ENCODE results near the gene ENOSF1. TPM values are rescaled to one million over a fixed set of nuclear protein-coding genes. Genes with fewer than 3 reads are reported as not detected.

The ENOSF1 gene
- total and polyA plus RNA-seq, 10 of the 15 experiments (the other 5 are each of a cell fraction or from before 2014, with no cell fraction given), result 12.5 to 43.3 (median 29.5) TPM

GRCh38 chr18:725646-726045 lies 13.2 kb upstream of the ENOSF1 start:
- no peaks in the 10 kb centered on the region for H3K9me3 ChIP-seq (replicated peaks; ENCODE audit: control insufficient read depth, insufficient read depth, low read length)
- ATAC-seq (no peak), FAIRE-seq (no peak), DNase-seq (ENCODE audit: low read depth, low spot score) (no peak)
- H3K4me1 ChIP-seq (ENCODE audit: control insufficient read depth, insufficient read depth, low read length), result no peaks in the 10 kb centered on the region
- no peak overlapping the region for H3K27ac ChIP-seq (ENCODE audit: control insufficient read depth, insufficient read depth)
- ChIA-PET RAD21 (ENCODE audit: unreplicated experiment) (no interaction called here), POLR2A (no interaction called here), CTCF (no interaction called here), SMC1A (ENCODE audit: uncharacterized antibody, unreplicated experiment) (interaction anchor here (0.7 to 1.3 kb wide), 2 partner anchors 101 to 105 kb away, joined by 3 to 6 read pairs; no protein-coding TSS in a partner anchor)
- H3K4me2 ChIP-seq (ENCODE audit: control insufficient read depth, insufficient read depth), result no peak overlapping the region
- H3K79me2 ChIP-seq (ENCODE audit: control insufficient read depth, insufficient read depth, low read length), result no peaks in the 10 kb centered on the region
- in situ Hi-C loops (cut with MboI), result loop anchor here (25.0 kb wide), 1 partner anchor 237 kb away; no protein-coding TSS in a partner anchor
- no peaks in the 10 kb centered on the region for H3K36me3 ChIP-seq (ENCODE audit: control insufficient read depth in 2 of 2, insufficient read depth in 2 of 2, low read length in 1 of 2)
- H2AFZ ChIP-seq (ENCODE audit: control insufficient read depth, low read depth, low read length), result no peak overlapping the region
- no TSS peak for BruUV-seq (replicated peaks)
- TF ChIP-seq KLF5 (IDR thresholded peaks at IDR 0.05; ENCODE audit: partially characterized antibody), result no peak
- no peak for TF ChIP-seq ZBTB33 (IDR thresholded peaks at IDR 0.05)
- no peak for TF ChIP-seq SMAD1 (IDR thresholded peaks at IDR 0.05; ENCODE audit: low read depth, partially characterized antibody)
- no peak for TF ChIP-seq ZZZ3 (IDR thresholded peaks at IDR 0.05; ENCODE audit: control insufficient read depth, insufficient read length, low read depth)
- TF ChIP-seq FOXK2 (IDR thresholded peaks at IDR 0.05), result no peak
- TF ChIP-seq HDAC2 (IDR thresholded peaks at IDR 0.05), result no peak
- no peak for TF ChIP-seq ZBED1 (IDR thresholded peaks at IDR 0.05; ENCODE audit: borderline replicate concordance)
- no peak for TF ChIP-seq CHD1 (IDR thresholded peaks at IDR 0.05; ENCODE audit: low read depth, low read length)
- no peak for TF ChIP-seq ZNF687 (IDR thresholded peaks at IDR 0.05)
- TF ChIP-seq MAX (IDR thresholded peaks at IDR 0.05; ENCODE audit: low read depth, low read length), result no peak
- H3K9ac ChIP-seq (ENCODE audit: control insufficient read depth, insufficient read depth, low read length), result no peak overlapping the region
- no peak overlapping the region for H3K4me3 ChIP-seq
- no peaks in the 10 kb centered on the region for H4K20me1 ChIP-seq (ENCODE audit: control insufficient read depth, insufficient read depth)
- 89% methylated on average over 9 of the region's 9 CpGs for WGBS (ENCODE audit: insufficient coverage, insufficient replicate concordance, low lambda C conversion rate, missing lambda C conversion rate)
- intact Hi-C loops (cut with micrococcal nuclease; ENCODE audit: unreplicated experiment), result no loop called here
- no peaks in the 10 kb centered on the region for H3K27me3 ChIP-seq (replicated peaks in 1 of 2; ENCODE audit: control insufficient read depth in 2 of 2, insufficient read depth in 2 of 2, low read length in 1 of 2)

All from GM12878 (cell line).